Ectodermal cell (in vitro differentiated cells): ENCODE measurements around the gene PACSIN1.

ENCODE experiments used
- H3K27ac ChIP-seq: 2 replicates; pipeline ENCODE4 v1.7.0; 2013; ENCODE audit warnings: mild to moderate bottlenecking, low read depth, low read length; ENCODE audit not compliant: insufficient read depth, poor library complexity, severe bottlenecking
- H3K27me3 ChIP-seq: 2 replicates; pipeline ENCODE4 v1.7.0; 2013; ENCODE audit warnings: mild to moderate bottlenecking, low read length; ENCODE audit not compliant: insufficient read depth, control insufficient read depth, poor library complexity, severe bottlenecking
- H3K36me3 ChIP-seq: one replicate; pipeline ENCODE4 v1.7.0; 2013; ENCODE audit warnings: low read length; ENCODE audit not compliant: control insufficient read depth, insufficient read depth
- H3K4me1 ChIP-seq: one replicate; pipeline ENCODE4 v1.7.0; 2013; ENCODE audit warnings: low read length; ENCODE audit not compliant: control insufficient read depth, insufficient read depth
- H3K4me3 ChIP-seq: 2 replicates; pipeline ENCODE4 v1.7.0; 2013; ENCODE audit warnings: low read depth, low read length, control low read depth; ENCODE audit not compliant: insufficient read depth
- H3K9me3 ChIP-seq: 2 replicates; pipeline ENCODE4 v1.7.0; 2013; ENCODE audit warnings: mild to moderate bottlenecking, low read length, moderate library complexity; ENCODE audit not compliant: control insufficient read depth
- WGBS, 2 experiments: methylation state at CpG; one replicate each; pipeline ENCODE4 v1.1.7; 2013; ENCODE audit warnings: missing lambda C conversion rate in 2 of 2; 5-methylcytosine and 5-hydroxymethylcytosine counted together

PACSIN1 gene

DNA sequence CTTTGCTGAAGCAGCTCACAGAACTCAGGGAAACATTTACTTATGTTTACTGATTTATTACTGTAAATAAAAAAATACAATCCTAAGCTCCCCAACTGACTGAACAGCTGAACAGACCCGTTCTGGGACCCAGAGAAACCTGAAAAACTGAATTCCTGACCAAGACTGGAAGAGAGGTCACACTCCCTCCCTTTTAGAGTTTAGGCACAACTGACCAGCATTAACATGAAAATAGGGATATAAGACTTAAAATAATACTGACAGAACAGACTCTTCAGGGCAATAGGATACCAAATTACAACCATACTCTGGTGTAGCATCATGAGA lies 28.3 kb upstream of the PACSIN1 start:
- Histone ChIP-seq H3K4me1 (no peaks in the 10 kb centered on the region), H3K27me3 (no peaks in the 10 kb centered on the region), H3K4me3 (no peak overlapping the region), H3K9me3 (no peaks in the 10 kb centered on the region), H3K27ac (no peak overlapping the region), H3K36me3 (no peaks in the 10 kb centered on the region)
- 90 to 94% methylated on average over 1 of the region's 1 CpG for WGBS, 2 experiments

DNA sequence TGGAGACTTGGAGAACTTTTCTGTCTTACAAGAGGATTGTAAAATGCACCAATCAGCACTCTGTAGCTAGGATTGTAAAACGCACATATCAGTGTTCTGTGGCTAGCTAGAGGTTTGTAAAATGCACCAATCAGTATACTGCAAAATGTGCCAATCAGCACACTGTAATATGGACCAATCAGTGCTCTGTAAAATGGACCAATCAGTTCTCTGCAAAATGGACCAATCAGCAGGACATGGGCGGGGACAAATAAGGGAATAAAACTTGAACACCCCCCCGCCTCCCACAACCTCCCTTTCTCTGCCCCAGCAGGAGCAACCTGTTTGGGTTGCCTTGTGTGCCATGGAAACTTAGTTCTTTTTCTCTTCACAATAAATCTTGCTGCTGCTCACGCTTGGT lies 27.2 kb upstream of the PACSIN1 start:
- Histone ChIP-seq H3K4me1 (no peaks in the 10 kb centered on the region), H3K27ac (no peak overlapping the region), H3K36me3 (no peaks in the 10 kb centered on the region), H3K27me3 (no peaks in the 10 kb centered on the region), H3K9me3 (no peaks in the 10 kb centered on the region), H3K4me3 (no peak overlapping the region)
- WGBS, 2 experiments, result 92 to 94% methylated on average over 3 of the region's 4 CpGs

DNA sequence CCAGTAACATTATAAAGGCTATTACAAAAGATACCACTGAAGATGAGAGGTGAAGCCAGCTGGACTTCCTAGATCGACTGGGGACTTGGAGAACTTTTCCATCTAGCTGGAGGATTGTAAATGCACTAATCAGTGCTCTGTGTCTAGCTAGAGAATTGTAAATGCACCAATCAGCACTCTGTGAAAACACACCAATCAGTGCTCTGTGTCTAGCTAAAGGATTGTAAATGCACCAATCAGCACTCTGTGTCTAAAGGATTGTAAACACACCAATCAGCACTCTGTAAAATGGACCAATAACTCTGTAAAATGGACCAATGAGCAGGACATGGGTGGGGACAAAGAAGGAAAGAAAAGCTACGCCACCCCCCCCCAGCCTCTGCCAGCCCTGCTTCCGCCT lies 26.4 kb upstream of the PACSIN1 start:
- H3K36me3 ChIP-seq, result no peaks in the 10 kb centered on the region
- no peak overlapping the region for H3K4me3 ChIP-seq
- H3K27me3 ChIP-seq, result no peaks in the 10 kb centered on the region
- H3K27ac ChIP-seq, result no peak overlapping the region
- 92 to 95% methylated on average over 1 to 3 of the region's 3 CpGs for WGBS, 2 experiments
- H3K9me3 ChIP-seq, result no peaks in the 10 kb centered on the region
- H3K4me1 ChIP-seq, result no peaks in the 10 kb centered on the region

DNA sequence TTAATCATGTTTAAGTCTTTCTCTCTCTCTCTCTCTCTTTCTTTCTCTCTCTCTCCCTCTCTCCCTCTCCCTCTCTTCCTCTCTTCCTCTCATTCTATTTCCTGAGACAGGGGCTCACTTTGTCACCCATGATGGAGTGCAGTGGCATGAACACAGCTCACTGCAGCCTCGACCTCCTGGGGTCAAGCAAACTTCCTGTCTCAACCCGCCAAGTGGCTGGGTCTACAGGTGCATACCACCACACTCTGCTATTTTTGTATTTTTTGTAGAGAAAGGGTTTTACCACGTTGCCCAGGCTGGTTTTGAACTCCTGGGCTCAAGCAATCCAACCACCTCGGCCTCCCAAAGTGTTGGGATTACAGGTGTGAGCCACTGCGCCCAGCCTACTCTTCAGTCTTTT lies 24.4 kb upstream of the PACSIN1 start:
- Histone ChIP-seq H3K27ac (no peak overlapping the region), H3K36me3 (no peaks in the 10 kb centered on the region), H3K4me3 (no peak overlapping the region), H3K4me1 (no peaks in the 10 kb centered on the region), H3K27me3 (no peaks in the 10 kb centered on the region), H3K9me3 (no peaks in the 10 kb centered on the region)
- WGBS, 2 experiments, result 89 to 91% methylated on average over 5 of the region's 5 CpGs

DNA sequence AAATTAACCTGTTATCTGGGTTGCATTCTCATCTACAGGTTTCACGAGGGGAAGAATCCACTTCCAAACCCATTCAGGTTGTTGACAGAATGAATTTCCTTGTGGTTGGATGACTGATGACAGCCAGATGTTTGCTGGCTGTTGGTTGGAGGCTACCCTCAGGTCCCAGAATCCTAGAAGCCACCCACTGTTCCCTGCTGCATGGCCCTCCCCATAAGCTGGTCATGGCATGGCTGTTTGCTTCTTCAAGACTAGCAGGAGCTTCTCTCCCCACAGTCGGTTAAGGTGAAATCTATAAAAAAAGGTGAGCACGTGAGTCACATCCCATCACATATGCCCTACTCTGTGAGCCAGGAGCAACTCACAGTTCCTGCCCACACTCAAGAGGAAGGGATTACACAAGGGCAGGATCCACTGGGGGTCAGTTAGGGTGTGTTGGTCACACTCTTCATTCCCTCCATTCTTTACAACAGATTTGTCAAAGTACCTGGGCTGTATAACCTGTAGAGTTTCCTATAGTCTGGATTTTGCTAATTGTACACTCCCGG lies 20.5 kb upstream of the PACSIN1 start:
- Histone ChIP-seq H3K9me3 (no peaks in the 10 kb centered on the region), H3K4me1 (no peaks in the 10 kb centered on the region), H3K4me3 (no peak overlapping the region), H3K36me3 (no peaks in the 10 kb centered on the region), H3K27ac (no peak overlapping the region), H3K27me3 (no peaks in the 10 kb centered on the region)
- WGBS, 2 experiments, result 86 to 92% methylated on average over 4 of the region's 4 CpGs

DNA sequence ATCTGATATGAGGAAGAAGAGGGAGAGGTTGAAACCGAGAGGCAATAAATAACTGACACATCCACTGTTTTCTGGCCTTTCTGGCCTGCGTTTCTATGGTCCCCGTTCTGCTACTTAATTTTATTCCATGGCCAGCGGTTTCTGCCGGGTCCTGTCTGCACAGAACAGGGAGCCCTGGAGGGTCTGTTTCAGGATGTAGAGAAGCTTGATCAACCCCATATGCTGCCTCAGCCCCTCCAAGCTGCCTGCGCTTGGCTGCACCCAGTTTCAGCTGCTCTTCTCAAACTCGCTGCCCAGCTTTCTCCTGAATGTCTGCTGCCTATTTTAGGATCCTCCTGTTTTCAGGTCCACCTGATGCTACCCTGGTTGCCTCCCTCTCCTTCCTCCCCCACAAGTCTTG lies 18.5 kb upstream of the PACSIN1 start:
- H3K4me3 ChIP-seq, result no peak overlapping the region
- no peaks in the 10 kb centered on the region for H3K4me1 ChIP-seq
- no peaks in the 10 kb centered on the region for H3K27me3 ChIP-seq
- no peak overlapping the region for H3K27ac ChIP-seq
- no peaks in the 10 kb centered on the region for H3K9me3 ChIP-seq
- WGBS, 2 experiments, result 86 to 93% methylated on average over 6 to 7 of the region's 7 CpGs
- no peaks in the 10 kb centered on the region for H3K36me3 ChIP-seq

DNA sequence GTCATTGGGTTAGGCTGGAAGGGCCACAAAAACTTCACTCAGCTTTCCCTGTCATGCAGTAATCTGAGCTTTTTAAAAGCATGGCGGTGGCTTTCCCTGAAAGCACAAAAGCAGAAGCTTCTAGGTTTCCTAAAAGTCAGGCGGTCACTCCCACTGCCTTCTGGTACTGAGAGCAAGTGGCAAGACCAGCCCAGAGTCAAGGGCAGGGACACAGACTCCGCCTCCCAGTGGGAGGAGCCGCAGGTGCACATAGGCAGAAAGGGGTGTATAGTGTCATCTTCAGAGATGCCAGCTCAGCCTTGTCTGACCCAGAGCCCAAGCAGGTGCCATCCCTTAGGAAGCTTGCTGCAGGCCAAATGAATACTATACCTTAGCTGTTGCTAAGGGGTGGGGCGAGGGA lies 18.0 kb upstream of the PACSIN1 start:
- Histone ChIP-seq H3K36me3 (no peaks in the 10 kb centered on the region), H3K27ac (no peak overlapping the region), H3K27me3 (no peaks in the 10 kb centered on the region), H3K9me3 (no peaks in the 10 kb centered on the region), H3K4me3 (no peak overlapping the region), H3K4me1 (no peaks in the 10 kb centered on the region)
- WGBS, 2 experiments, result 77 to 80% methylated on average over 5 of the region's 5 CpGs

DNA sequence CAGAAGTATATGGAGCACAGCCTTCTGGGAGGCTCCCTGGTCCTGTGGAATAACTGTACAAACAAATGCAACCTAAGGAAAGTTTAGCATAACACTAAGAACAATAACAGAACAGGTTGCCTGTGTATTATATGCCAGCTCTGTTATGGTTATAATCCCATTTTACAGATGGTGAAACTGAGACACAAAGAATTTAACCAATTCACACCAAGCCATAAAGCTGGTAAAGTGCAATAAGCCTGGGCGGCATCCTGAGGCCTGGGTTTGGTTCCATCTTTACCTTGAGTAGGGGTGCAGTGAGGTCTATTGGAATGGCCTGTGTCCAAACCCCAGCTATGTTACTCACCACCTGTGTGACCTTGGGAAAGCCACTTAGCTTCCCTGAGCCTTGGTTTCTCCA lies 14.7 kb upstream of the PACSIN1 start:
- no peak overlapping the region for H3K4me3 ChIP-seq
- H3K27me3 ChIP-seq, result no peaks in the 10 kb centered on the region
- H3K36me3 ChIP-seq, result no peaks in the 10 kb centered on the region
- 92% methylated on average over 1 of the region's 1 CpG for WGBS, 2 experiments
- no peaks in the 10 kb centered on the region for H3K4me1 ChIP-seq
- H3K9me3 ChIP-seq, result no peaks in the 10 kb centered on the region
- H3K27ac ChIP-seq, result no peak overlapping the region

DNA sequence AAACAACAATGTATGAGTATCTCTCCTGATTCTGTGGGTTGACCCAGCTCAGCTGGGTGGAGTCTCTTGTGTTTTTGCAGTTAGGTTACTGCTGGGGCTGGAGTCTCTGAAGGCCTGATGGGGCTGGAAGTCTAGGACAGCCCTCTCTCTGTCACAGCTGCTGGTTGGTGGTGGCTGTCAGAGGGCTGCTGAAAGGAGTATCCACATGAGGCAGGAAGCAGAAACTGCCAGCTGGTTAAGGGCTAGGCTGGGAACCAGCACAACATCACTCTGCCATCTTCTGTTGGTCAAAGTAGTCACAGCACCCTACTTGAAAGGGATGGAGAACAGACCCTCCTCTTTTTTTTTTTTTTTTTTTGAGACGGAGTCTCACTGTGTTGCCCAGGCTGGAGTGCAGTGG lies 10.0 kb upstream of the PACSIN1 start:
- no peaks in the 10 kb centered on the region for H3K9me3 ChIP-seq
- H3K27ac ChIP-seq, result no peak overlapping the region
- H3K4me1 ChIP-seq, result peaks cover 5% of the 10 kb centered on the region
- no peaks in the 10 kb centered on the region for H3K36me3 ChIP-seq
- H3K27me3 ChIP-seq, result no peaks in the 10 kb centered on the region
- H3K4me3 ChIP-seq, result no peak overlapping the region
- WGBS, 2 experiments, result 90 to 100% methylated on average over 1 of the region's 1 CpG

DNA sequence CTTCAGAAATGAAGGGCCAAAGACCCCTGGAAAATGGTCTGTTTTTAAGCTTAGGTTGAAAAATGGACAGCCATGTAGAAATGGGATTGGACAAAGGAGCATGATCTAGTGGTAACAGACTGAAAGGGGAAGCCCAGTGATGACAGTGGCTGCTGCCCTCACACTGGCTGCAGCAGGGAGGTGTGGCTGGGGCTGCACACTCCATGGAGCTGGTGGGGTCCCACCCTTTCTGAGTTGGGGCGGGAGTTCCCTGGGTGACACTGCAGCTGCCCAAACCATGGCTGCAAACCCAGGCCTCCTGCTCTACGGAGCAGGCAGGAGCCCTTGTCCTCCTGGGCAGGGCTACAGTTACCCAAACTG lies 8.5 kb upstream of the PACSIN1 start:
- Histone ChIP-seq H3K27me3 (no peaks in the 10 kb centered on the region), H3K36me3 (no peaks in the 10 kb centered on the region), H3K27ac (no peak overlapping the region), H3K4me1 (peaks cover 5% of the 10 kb centered on the region), H3K4me3 (no peak overlapping the region), H3K9me3 (no peaks in the 10 kb centered on the region)
- 86 to 87% methylated on average over 2 of the region's 2 CpGs for WGBS, 2 experiments
